ENCODE measurements around the gene ACTN2. TPM values are rescaled to one million over a fixed set of nuclear protein-coding genes. Genes with fewer than 3 reads are reported as not detected.

ACTN2 gene
- total and polyA plus RNA-seq, 4 donors = 0.81 to 6.6 (median 3.0) TPM

- Histone ChIP-seq H3K9ac (ENCODE audit: insufficient read depth in 1 of 2, low read length in 2 of 2) (no peak overlapping the region), H3K4me1 (ENCODE audit: control insufficient read depth in 5 of 5, insufficient read depth in 5 of 5, low read length in 5 of 5) (no peaks in the 10 kb centered on the region), H3K36me3 (ENCODE audit: control insufficient read depth in 4 of 4, insufficient read depth in 4 of 4, low read length in 4 of 4) (peaks cover 0 to 22% (median 0%) of the 10 kb centered on the region in 4 donors), H3K4me3 (no peak overlapping the region), H3K9me3 (ENCODE audit: control insufficient read depth in 4 of 4, insufficient read depth in 3 of 4, low read length in 3 of 4) (peaks cover 0 to 3% (median 0%) of the 10 kb centered on the region in 4 donors), H3K27ac (ENCODE audit: low read depth in 1 of 2, low read length in 1 of 2) (peak overlapping the region in 1 of 2 donors; percentile 25), H3K27me3 (ENCODE audit: control insufficient read depth in 3 of 3, insufficient read depth in 3 of 3, low read length in 2 of 3) (no peaks in the 10 kb centered on the region)
- DNase-seq (peak in 1 of 3 donors; percentile 5), ATAC-seq (ENCODE audit: insufficient read depth, low FRiP score) (no peak)
- 66 to 70% methylated on average over 8 of the region's 8 CpGs for WGBS, 2 donors
- TF ChIP-seq CTCF (IDR thresholded peaks at IDR 0.05; ENCODE audit: control extremely low read depth, extremely low read depth) = no peak
Measured at GRCh38 chr1:236734141-236734765, 48.0 kb downstream of the ACTN2 start.

DNA sequence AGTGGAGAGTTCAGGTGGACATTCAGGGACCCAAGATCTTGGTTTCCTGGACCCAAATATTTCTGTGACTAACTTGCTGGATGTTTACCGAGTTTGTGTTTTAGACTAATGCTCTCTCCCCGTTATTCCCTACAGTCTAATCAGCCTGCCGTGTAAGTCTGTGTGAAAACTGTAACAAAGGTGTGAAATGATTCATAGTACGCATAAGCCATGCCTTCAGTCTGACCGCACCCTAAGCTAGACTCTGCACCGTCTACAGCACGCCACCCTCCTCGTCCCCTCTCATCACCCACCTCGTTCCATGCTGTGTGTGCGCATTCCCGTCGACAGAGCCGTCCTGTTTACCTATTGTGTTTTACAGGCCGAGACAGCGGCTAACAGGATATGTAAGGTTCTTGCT, 50.5 kb downstream of the ACTN2 start:
- Histone ChIP-seq H3K4me3 (no peak overlapping the region), H3K27me3 (ENCODE audit: control insufficient read depth in 3 of 3, insufficient read depth in 3 of 3, low read length in 2 of 3) (no peaks in the 10 kb centered on the region), H3K27ac (ENCODE audit: low read depth in 1 of 2, low read length in 1 of 2) (no peak overlapping the region), H3K9me3 (ENCODE audit: control insufficient read depth in 4 of 4, insufficient read depth in 3 of 4, low read length in 3 of 4) (peaks cover 0 to 3% (median 0%) of the 10 kb centered on the region in 4 donors), H3K36me3 (ENCODE audit: control insufficient read depth in 4 of 4, insufficient read depth in 4 of 4, low read length in 4 of 4) (peaks cover 0 to 28% (median 0%) of the 10 kb centered on the region in 4 donors), H3K4me1 (ENCODE audit: control insufficient read depth in 5 of 5, insufficient read depth in 5 of 5, low read length in 5 of 5) (no peaks in the 10 kb centered on the region), H3K9ac (ENCODE audit: insufficient read depth in 1 of 2, low read length in 2 of 2) (no peak overlapping the region)
- ATAC-seq (ENCODE audit: insufficient read depth, low FRiP score) = no peak
- no peak for TF ChIP-seq CTCF (IDR thresholded peaks at IDR 0.05; ENCODE audit: control extremely low read depth, extremely low read depth)
- 86 to 87% methylated on average over 15 of the region's 15 CpGs for WGBS, 2 donors
- no peak for DNase-seq

DNA sequence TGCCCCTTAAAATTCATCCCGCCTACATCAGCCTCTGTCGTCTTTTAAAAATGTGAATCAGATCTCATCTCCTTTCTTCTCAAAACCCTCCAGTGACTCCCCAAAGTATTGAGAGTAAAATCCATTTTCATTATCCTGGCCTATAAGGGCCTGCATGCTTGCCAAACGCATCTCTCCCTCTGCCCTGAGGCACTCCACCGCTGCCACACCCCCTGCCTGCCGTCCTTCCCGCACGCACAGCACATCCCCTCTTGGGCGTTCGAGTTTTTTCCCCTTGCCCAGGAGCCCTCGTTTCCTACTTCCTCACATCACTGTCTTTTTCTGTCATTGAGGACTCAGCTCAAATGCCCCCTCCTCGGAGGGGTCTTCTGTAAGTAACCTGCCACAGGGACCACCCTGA, 55.5 kb downstream of the ACTN2 start:
- TF ChIP-seq CTCF (IDR thresholded peaks at IDR 0.05; ENCODE audit: control extremely low read depth, extremely low read depth) = no peak
- Histone ChIP-seq H3K9ac (ENCODE audit: insufficient read depth in 1 of 2, low read length in 2 of 2) (no peak overlapping the region), H3K4me1 (ENCODE audit: control insufficient read depth in 5 of 5, insufficient read depth in 5 of 5, low read length in 5 of 5) (no peaks in the 10 kb centered on the region), H3K27me3 (ENCODE audit: control insufficient read depth in 3 of 3, insufficient read depth in 3 of 3, low read length in 2 of 3) (no peaks in the 10 kb centered on the region), H3K4me3 (no peak overlapping the region), H3K9me3 (ENCODE audit: control insufficient read depth in 4 of 4, insufficient read depth in 3 of 4, low read length in 3 of 4) (peaks cover 0 to 2% (median 0%) of the 10 kb centered on the region in 4 donors), H3K27ac (ENCODE audit: low read depth in 1 of 2, low read length in 1 of 2) (no peak overlapping the region), H3K36me3 (ENCODE audit: control insufficient read depth in 4 of 4, insufficient read depth in 4 of 4, low read length in 4 of 4) (peaks cover 0 to 27% (median 0%) of the 10 kb centered on the region in 4 donors)
- WGBS, 2 donors = 70 to 77% methylated on average over 11 of the region's 11 CpGs
- no peak for DNase-seq
- no peak for ATAC-seq (ENCODE audit: insufficient read depth, low FRiP score)
